HG02840 (cell line): ENCODE results near the gene XXYLT1.
"Not testable (repeated sequence)": the region's sequence is repeated elsewhere in the genome, so short reads cannot be mapped to it uniquely, and the experiment has no call there.

Experiments
- ATAC-seq: cut with Tn5 transposase; IDR thresholded peaks from one replicate; pipeline ENCODE4 v1.9.1; 2021; ENCODE audit warnings: mild to moderate bottlenecking, moderate library complexity, moderate number of reproducible peaks; ENCODE audit not compliant: unreplicated experiment, low FRiP score

Gene XXYLT1

DNA sequence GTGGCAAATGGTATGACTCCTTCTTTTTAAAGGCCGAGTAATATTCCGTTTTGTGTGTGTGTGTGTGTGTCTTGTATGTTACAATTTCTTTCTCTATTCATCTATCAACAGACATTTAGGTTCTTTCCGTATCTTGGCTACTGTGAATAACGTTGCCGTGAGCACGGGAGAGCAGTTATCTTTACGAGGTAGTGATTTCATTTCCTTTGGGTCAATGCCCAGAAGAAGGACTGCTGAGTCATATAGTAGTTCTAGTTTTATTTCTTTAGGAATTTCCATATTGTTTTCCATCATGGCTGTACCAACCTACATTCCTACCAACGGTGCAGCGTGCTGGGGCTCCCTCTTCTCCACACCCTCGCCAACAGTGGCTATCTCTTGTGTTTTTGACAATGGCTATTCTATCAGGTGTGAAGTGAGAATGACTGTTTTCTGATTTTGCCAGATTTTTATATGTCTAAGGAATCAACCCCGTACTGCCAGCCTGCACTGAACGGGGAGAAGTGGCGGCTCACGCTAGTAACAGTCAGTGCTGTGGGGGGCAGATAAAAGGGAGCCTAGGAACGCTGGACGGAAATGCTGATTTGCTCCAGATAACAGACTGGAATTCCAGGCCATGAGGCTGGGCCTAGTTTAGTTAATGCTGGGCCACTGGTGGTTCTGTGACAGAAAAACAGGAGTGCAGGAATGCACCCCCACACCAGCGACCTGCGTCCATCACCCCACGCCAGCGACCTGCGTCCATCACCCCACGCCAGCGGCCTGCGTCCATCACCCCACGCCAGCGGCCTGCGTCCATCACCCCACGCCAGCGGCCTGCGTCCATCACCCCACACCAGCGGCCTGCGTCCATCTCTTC, 168.1 kb downstream of the XXYLT1 start:
- ATAC-seq: no peak

DNA sequence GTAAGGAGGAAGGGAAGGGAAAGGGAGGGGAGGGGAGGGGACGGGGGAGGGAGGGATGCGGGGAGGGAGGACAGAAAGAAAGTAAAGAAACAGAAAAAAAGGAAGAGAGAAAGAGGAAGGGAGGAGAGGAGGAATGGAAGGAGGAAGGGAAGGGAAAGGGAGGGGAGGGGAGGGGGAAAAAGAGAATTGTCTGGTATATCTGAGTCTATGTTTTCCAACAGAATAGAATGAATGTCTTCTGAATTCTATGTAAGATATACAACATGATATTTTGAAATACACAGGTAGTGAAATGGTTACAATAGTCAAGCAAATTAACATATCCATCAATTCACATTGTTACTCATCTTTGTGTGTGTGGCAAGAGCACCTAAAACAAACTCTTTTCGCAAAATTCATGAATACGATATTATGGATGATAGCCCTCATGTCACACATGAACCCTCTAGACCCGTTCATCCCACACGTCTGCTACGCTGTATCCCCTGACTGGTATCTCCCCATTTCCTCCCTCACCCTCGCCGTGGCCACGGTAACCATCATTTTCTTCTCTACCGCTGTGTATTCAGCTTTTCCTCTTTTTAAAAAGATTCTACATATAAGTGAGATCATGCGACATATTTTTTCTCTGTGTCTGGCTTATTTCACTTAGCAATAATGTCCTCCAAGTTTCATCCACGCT, 168.9 kb downstream of the XXYLT1 start:
- ATAC-seq: no peak

DNA sequence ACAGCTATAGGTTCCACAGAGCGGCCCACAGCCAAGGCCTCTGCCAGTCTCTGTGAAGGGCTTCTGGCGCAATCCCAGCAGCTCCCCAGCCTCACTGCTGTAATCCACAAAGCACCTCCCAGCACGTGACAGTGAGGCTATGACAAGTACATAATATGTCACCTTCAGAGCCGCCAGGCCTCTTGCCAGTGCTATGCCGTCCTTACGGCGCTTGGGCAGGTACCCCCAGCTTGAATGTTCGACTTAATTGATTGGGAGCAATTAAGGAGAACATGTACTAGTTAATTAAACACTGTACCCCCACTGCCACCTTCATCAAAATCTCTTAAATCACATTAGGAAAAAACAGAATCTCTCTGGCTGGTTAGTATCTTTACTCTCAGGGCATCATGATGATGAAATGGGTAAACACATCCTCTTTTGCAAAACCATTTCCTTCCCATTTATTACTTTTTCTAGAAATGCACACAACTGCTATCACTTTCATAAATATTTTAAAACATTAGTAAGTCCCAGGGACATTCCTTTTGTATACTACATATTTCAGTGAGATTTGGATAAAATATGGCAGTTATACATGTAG, 169.9 kb downstream of the XXYLT1 start:
- no peak for ATAC-seq

DNA sequence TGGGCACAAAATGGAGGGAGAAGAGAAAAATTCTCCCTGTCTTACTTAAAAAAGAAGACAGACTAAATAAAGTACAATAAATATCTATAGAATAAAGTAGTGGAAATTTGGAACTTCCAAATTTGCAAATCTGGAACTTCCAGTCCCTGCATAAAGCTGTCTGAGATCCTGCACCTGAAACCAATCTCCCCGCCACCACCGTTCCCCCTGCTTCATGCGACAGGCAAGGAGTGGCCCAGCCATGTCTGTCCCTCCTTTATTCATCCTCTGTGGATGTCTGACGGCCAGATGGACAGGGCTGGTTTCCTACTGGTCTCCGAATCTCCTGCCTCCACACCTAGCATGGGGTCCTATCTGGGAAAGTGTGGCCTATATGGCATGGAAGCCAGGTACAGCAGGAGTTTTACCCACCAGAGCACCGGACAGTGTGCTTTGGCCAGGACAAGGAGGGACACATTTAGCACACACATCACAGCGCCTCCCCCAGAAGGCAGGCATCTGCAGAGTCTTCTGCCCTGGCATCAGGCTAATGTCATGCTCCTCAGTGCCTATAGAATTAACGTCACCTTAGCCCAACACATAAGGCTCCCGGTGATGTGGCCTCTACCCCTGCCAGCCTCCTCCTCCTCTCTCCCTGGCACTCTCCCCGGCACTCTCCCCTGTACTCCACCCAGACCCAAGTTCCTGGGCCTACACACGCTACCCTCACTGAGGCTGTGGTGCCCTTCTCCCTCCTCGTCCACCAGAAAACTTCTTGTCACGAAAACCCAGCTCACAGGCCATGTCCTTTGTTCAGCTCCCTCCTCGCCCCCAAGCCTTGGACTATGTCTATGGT, 170.8 kb downstream of the XXYLT1 start:
- no peak for ATAC-seq

DNA sequence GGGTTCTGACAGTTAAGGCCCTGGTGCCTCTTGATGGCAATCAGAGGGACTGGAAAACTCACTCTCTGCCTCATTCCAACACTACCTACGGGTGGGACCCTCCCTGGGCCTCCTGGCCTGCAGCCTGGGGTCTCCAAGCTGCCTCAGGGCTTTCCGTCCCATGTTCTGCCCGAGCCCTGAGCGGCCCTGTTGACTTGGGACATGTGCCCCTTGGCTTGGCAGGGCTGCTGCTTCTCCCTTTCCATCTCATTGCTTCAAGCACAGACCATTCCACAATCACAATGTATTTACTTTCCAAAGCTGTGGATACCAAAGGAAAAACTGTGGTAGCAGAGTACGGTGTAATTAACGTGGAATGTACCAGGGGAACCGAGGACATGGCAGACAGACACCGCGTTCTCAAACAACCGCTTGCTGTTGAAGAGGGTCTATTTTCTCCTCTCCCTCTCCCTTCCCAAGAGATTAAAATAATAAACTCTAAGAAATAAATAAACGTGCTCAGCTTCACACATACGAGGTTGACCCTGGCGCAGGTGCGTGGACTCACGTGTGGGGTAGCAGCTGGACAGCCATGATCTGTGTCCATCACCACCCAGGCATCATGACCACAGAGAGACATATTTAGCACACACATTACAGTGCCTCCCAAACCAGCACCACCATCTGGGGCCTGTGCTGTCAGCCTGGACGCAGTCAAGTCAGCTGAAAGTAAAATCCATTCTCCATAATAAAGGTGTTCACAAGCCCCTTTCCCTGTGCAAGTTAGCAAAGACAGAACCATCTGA, 172.0 kb downstream of the XXYLT1 start:
- no peak for ATAC-seq

DNA sequence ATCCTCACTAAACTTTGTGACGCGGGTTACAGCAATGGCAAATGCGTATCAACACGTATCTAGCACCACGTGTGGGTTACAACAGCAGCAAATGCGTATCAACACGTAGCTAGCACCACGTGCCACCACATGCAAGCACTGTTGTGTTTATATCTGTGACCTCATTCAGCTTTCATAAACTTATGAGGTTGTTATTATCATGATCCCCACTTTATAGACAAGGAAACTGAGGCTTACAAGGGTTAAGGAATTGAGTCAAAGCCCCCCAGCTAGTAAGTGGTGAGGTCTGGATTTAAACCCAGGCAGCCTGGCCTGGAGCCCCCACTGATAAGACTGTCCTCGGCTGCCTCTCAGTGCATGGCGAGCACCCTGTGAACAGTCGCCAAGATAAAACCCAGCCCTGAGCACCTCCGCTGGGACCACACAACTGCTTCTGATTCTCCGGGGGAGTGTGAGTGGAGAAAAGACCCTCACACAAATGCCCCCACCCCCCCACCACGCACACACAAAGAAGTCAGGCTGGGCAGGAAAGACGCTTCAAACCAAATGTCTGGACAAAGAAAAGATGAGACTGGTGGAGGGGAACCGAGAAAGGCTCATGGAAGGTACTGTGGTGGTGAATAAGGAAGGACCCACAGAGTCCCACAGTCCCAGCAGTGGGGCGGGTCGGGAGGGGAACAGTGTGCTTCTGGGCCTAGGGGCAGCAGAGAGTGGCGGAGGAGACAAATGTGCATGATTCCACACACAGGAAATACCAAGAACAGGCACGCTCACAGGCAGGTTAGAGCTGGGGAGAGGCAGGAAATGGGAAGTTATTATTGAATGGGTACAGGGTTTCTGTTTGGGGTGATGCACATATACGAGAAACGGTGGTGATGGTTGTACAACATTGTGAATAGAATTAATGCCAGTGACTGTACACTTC, 173.4 kb downstream of the XXYLT1 start:
- ATAC-seq: no peak

DNA sequence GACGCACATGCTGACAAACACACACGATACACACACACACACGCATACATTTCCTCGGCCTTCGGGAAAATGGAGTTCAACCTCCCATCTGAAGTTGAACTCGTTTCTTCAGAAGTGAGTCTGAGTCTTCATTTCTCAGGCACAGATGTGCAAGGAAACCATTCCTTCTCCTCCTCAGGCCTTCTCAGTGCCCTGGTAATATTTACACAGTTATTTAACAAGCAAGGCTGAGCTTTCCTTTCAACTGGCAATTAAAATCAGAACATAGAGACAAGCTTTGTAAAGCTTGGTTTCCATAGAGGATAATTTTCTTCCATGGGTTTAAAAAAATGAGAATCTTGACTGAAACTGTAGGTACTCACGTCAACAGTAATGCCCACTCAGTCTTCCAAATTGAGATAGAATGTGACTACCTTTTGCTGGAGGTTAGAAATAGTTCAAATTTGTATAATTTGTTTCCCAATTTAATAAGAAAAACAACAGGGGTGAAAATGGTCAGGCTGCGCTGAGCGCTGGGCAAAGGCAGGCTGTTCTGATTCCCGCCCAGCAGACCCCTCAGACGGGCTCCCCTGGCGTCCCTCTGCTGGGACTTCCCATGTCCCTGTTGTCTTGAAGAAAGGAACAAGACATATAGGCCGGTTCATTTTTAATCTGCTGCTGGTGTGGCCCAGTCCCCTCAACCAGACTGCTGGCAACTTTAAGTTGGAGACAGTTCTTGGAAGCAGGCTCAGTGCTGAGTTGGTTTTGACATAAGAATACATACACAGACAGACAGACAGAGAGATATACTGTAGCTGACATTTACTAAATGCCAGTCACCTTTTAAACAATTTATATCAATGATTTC, 174.3 kb downstream of the XXYLT1 start:
- ATAC-seq: no peak

DNA sequence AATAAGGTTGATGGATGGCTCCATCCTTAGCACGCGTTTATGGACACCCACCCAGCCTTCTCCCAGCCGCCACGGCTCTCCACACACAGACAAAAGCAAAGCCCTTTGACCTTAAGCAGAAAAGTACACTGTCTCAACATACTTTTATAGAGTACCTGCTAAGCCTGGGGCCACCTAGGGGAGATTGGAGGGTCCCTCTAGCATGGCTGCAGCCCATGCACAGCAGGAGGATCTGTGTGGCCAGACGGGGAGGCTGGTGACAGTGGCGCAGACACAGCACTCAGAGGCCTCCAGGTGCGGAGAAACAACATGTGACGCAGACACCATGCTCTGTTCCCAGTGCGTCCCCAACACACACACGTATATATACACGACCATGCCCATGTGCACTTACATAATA, 174.9 kb downstream of the XXYLT1 start:
- ATAC-seq: no peak

DNA sequence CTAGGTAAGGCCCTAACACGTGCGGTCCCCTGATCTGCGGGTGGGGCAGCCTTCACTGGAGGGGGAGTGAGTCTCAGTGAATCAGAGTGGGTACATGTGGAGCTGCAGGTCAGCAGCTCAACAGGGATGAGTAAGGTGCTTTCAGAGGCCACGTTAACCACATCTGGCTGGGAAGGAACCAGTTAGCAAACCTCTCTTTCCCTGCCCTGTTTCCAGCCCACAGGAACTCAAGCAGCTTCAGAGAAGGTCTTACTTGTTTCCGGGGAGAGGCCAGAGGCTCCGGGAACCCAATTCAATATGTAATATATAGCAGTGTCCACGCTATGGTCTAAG, 175.3 kb downstream of the XXYLT1 start:
- ATAC-seq: no peak

DNA sequence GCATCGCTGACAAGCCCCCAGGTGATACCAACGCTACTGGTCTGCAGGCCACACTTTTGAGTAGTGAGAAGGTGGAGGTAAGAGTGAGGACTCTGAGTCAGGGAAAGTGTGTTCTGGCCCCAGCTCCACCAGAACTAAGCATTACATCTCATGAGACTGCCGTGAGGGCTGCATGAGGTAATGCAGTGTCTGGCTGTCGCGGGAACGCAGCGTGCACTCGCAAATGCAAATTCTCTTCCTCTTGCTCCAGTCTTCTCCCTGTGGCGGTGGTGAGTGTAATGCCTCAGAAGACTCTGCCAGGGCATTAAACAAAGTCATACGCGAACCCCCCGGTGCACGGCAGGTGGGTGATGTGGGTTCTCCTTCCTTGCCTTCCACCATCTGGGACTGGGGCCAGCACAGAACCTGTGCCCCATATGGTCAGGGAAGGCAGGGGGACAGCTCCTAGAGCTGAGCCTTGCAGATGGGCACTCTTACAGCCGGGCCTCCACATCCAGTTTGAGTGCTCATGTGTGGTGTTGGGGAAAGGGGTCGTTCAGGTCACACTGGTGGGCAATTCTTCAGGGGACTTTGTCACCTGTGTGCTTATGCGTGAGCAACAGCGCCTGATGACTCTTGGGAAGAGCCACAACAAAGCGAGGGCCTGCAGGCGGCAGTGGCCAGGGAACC, 175.8 kb downstream of the XXYLT1 start:
- ATAC-seq: no peak

DNA sequence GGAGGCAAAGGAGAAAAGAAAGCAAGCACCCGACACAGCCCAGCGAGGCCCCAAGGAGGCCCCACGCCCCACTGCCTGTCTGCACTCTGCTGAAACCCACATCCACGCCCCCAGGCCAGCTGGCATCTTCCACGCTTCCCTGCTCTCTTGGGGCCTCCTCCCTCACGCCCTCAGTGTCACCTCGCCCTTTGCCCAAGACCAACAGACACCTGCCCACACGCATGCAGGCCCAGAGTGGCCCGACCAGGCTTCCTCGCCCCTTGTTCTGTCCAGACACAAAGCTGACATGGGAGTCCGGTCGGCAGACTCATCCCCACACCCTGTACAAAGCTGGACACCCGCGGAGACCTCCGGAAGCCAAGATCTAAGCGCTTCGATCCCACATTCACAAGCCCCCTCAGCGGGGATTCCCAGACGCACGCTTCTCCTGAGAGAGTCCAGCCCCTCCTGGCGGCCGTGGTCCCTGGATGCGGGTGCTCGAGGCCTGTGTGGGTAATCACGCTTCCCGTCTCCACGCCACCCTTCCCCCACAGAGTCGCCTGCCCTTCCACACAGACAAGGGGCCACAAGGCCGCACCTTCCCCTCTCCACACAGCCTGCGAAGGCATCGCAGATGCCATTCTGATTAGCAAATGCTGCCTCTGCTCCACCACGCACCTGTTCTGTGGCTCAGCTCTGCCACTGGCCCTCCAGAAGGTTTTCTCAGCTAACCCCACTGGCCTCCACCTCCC, 176.6 kb downstream of the XXYLT1 start:
- ATAC-seq: no peak

DNA sequence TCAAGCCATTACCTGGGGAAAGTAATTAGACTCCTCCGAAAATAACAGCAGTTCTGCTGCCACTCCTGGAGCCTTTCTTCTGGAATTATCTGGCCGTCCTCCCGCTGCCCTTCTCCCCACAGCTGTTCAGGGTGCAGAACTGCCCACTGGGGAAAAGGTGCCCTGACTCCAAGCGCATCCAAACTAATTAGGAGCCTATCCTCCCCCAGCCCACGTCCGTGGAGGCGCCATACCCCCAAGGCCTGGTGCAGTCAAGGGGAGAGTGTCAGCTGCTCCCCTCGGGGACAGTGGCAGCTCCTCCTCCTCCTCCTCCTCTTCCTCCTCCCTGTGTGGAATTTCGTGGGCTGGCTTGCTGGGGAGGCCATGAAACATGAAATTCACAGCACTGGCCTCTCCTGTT, 177.2 kb downstream of the XXYLT1 start:
- ATAC-seq: no peak

DNA sequence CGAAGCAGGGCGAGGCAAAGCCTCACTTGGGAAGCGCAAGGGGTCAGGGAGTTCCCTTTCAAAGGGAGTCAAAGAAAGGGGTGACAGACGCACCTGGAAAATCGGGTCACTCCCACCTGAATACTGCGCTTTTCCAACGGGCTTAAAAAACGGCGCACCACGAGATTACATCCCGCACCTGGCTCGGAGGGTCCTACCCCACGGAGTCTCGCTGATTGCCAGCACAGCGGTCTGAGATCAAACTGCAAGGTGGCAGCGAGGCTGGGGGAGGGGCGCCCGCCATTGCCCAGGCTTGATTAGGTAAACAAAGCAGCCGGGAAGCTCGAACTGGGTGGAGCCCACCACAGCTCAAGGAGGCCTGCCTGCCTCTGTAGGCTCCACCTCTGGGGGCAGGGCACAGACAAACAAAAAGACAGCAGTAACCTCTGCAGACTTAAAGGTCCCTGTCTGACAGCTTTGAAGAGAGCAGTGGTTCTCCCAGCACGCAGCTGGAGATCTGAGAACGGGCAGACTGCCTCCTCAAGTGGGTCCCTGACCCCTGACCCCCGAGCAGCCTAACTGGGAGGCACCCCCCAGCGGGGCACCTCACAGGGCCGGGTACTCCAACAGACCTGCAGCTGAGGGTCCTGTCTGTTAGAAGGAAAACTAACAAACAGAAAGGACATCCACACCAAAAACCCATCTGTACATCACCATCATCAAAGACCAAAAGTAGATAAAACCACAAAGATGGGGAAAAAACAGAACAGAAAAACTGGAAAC, 182.9 kb downstream of the XXYLT1 start:
- not testable (repeated sequence) for ATAC-seq

DNA sequence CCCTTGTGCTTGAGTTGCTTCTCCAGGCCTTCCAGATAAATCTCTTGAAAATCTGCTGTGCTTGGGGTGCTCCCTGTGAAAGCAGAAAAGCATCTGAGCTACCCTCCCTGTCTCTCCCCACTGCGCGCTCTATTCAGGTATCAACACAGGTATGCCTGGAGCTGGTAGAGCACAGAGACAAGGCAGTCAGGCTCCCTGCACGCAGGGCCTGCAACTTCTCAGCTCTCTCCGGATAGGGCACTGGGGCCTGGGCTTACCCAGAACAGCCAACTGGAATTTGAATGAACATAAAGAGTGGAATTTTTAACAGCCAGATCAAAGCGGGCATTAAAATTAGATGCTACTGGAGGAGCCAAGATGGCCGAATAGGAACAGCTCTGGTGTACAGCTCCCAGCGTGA, 183.6 kb downstream of the XXYLT1 start:
- no peak for ATAC-seq

DNA sequence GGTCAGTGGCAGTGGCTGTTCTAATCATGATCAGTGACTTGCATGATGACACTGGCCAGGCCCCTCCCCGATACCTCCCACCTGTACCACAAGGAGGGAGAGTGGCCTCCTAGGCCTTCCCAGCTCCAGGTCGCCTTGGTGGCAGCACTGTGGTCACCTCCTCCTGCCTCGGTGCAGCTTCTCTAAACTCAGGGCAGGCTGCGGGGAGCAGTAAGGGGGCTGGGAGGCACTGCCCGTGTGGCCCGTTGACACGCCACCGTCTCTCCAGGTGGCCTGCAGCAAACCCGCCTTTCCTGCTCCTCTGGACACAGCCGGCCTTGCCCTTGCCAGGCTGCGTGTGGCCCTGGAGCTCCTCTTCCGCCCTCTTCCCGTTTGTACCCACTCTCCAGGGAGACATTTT, 184.1 kb downstream of the XXYLT1 start:
- ATAC-seq: no peak

DNA sequence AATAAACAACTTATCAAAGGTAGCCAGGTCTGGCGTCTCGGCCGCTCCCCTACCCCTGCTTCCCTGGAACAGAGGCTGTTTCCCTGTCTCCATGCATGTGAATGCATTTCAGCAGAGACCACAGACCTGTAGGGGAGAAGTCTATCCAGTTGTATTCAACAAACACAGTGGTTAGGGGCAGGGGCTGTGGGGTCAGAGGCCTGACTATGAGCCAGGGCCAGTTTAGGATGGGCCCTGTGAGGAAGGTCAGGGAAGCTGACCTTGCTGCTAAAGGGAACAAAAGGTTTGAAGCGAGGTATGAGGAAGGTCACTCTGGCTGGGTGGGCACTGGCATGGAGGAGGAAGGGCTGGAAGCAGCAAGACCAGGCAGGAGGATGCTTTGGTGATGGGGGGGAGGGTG, 184.6 kb downstream of the XXYLT1 start:
- no peak for ATAC-seq
